HG03139 (cell line): Measurements from ENCODE around the gene ABCA8.
"Not testable (repeated sequence)": the region's sequence is repeated elsewhere in the genome, so short reads cannot be mapped to it uniquely, and the experiment has no call there.

Experiments
- ATAC-seq: cut with Tn5 transposase; IDR thresholded peaks from one replicate; pipeline ENCODE4 v1.9.1; 2021; ENCODE audit not compliant: unreplicated experiment

Gene ABCA8

DNA sequence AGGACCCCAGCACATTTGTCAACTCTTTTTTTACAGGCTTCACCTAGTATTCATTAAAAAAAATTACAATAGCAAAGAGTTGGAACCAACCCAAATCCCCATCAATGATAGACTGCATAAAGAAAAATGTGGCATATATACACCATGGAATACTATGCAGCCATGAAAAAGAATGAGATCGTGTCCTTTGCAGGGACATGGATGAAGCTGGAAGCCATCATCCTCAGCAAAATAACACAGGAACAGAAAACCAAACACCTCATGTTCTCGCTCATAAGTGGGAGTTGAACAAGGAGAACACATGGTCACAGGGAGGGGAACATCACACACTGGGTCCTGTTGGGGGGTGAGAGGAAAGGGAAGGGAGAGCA, 11.4 kb downstream of the ABCA8 start:
- ATAC-seq = not testable (repeated sequence)

DNA sequence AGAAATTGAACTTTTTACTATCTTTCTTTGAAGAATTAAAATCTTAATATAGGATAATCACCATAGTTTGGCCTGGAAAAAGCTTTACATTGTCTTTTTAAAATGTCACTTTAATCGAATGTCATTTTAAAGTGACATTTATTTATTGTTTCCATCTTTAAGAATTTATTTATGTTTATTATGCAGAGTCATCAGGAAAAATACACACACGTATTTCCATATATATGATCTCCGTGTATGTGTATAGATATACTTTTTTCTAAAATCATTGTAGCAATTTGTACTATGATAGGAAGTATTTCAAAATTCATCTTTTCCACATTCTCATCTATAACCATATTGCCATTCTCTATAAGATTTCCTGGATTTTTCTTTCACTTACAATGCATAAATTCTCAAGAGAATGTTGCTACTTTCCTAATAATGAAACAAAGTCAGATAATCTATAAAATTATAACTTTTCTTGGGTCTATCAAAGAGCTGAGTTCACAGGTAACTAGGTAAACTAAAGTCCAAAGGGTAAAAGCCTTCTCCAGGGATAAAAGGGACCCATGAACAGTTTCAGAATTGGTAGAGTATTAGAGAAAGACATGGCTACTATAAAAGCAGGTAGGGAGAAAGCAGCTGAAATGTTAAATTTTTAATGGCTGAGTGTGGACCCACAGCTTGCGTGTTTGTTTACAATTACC, 11.9 kb downstream of the ABCA8 start:
- no peak for ATAC-seq

DNA sequence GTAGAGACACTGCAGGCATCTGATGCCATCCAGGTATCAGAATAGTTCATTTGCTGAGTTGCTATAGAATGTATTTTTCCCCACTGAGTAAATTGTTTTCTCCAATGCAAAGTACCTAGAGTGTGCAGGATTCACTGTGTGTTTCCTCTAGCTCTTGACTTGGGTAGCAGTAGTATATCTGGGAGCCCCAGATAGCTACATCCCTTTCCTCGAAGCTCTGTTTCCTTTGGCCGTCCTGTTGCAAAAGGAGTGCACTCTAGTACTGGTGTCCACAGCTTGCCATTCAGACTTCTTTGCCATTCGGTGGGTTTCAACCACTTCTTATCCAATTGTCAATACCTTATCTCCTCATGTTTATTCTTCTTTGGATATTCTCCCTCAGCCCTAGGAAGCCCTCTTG, 12.8 kb downstream of the ABCA8 start:
- ATAC-seq = no peak

DNA sequence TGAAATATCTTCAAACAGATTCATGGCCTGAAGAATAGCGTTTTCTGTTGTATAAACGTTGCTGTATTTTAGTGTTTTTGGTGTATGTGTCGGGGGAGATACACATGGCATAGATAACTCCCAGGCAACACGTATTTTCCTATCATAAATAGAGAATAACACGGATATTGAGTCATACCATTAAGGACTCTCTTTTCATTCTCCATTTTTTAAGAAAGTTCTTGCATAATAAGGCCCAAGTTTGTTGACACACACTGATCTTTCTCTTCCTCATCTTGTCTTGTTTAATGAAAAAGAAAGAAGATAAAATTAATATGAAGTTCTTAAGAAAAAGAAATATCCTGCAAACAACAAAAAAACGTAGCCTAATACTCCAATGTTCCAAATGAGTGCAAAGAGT, 13.4 kb downstream of the ABCA8 start:
- no peak for ATAC-seq

DNA sequence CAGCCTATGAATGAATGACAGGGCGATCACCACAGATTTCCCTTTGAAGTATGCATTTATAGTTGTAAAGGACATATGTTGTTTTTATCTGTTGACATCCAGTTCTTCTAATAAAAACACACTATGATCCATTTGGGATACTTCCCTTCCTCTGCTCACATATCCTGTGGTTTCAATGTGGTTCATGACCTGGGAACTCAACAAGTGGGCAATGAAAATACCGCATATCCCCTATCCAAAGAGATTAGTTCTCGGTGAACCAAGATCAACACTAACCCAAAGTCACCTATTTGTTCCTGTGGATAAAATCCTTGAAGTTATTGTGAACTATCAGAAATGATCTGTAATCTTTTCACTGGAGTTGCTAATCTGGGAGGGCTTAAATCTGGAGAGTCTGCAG, 16.0 kb downstream of the ABCA8 start:
- ATAC-seq = no peak

DNA sequence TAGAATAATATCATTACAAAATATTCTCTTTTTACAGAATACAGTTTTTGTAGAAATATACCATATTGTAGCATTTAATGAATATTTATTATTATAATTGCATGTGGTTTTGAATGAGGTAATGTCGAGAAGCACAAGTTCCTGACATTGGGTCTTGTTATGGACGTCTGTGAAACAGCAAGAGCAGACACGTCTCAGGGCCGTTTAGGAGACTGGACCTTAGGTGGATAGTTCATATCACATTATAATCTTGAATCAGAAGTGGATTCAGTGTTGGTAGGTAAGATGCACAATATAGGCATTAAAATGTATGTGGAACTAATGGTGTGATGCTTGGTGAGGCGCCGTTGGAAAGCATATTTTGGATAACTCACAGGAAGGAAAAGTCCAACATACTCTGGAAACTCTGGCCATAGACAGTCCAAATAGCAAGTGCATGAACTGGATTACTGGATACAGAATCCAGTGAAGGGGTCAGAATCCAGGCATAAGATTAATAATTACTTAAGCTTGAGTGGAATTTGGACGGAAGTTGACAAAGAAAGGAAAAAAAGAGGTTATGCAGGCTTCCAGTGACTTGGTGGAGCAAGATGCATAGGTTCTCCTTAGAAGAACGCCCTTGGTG, 17.2 kb downstream of the ABCA8 start:
- ATAC-seq = no peak

DNA sequence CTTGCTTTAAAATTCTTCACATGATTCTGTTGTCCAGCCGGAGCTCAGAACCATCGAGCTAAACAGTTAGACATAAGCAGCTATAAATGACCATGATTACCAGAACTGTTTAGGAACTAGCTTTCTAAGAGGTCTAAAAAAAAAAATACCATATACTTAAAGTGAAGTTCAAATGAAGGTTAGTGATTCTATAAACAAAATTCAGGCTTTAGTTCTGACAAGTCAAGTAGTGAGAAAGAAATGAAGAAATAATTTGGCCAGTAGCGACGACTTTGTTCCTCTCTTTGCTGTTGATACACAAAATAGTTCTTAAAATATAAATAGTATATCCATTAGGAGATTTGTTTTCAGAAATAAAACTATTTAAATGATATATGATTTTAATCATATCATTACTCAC, 27.7 kb downstream of the ABCA8 start:
- no peak for ATAC-seq

DNA sequence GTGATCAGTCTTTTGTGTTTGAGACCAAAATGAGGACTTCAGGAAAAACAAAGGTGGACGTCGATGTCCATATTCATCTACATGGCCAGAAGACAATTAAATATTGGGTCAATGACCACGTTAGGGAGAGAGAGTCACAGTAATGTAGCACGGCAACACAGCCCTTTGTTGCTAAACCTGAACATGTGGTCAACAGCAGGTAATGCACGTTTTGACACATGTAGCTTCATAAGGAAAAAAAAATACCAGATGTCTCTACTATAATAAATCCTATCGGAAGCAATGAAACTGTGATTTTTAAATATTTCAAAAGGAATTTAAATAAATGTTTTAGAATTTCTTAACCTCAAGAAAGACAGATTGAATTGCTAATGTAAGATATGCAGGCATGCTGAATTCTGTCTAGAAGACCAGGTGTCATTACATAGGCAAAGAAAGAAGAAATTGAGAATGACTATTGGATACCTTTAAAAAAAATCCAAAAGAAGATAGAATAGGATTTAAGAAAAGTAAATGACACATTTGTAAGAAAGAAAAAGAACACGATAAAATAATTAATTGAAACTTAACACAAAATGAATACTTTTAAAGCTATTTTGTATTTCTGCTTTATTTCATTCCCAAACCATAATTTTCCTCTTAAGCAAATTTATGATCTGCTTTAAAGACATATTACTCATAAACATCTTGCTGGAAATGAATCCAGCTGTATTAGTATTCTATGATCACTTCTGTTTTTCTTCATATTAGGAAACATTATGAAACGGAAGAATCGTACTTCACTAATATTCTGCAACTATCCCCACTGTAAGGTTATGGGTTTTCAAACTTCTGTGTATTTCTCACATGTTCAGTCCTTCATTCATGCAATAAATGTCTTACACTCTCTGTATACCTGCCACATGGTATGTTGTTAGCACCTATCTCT, 30.1 kb downstream of the ABCA8 start:
- ATAC-seq = no peak

DNA sequence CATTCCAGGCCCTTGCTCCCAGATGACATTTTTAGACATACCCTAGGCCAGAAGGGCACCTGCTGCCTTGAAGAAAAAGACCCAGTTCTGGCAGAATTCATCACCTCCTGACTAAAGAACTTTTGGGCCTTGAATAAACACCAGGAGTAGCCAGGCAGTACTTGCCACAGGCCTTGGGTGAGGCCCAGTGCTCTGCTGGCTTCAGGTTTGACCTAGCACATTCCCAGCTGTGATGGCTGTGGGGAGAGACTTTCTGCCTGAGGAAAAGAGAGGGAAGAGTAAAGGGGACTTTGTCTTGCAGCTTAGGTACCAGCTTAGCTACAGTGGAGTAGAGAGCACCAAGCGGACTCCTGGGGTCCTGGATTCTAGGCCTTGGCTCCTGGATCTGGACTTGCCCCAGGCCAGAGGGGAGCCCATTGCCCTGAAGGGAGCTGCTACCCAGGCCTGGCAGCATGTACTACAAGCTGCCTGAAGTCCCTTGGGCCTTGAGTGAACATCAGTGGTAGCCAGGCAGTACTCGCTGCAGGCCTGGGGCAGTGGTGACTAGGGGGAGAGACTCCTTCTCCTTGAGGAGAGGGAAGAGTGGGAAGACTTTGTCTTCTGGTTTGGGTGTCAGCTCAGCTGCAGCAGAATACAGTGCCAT, 44.3 kb downstream of the ABCA8 start:
- ATAC-seq = no peak

DNA sequence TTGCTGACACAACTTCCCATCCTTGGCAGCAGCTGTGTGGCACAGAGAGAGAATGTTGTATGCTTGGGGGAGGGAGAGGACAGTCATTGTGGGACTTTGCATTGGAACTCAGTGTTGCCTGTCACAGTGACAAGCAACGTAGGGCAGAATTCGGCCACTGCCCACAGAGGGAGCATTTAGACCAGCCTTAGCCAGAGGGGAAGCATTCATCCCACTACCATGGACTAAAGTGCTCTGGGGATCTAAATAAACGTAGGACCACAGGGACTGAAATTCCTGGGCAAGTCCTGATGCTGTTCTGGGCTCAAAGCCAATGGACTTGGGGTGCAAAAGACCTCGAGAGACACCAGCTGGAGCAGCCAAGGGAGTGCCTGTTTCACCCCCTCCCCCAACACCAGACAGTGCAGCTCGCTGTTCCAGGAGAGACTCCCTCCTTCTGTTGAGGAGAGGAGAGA, 44.9 kb downstream of the ABCA8 start:
- no peak for ATAC-seq

DNA sequence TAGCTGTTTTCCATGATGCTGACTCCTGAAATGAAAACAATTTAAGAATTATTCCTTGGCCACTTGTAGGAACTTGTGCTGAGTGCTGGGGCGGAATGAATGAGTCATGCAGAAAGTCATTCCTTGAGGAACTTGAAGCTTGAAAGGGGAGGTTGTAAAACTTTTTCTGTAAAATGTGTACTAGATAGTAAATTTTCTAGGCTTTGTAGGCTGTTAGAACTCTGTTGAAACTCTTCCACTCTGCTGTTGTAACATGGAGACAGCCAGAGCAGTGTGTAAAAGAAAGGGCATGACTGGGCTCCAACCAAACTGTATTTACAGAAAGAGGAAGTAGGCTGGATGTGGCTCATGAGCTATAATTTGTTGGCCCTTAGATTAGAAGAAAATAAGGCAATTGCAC, 46.1 kb downstream of the ABCA8 start:
- no peak for ATAC-seq

DNA sequence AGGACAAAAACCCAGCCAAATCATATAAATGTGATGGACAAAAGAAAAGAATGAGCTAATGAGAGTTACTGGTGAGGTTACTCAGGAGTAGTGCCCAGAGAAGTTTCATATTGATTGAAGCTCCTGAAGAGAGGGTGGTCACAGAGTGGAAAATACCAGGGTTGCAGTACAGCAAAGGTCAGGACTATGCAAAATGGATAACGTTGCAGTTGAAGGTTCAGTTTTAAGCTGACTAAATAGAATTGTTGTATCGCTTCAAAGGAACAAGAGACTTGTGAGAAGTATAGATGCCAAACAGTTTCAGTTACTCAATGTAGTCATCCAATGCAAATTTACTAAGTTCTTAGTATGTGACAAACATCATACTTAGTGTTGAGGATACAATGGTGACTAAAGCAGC, 47.1 kb downstream of the ABCA8 start:
- no peak for ATAC-seq

DNA sequence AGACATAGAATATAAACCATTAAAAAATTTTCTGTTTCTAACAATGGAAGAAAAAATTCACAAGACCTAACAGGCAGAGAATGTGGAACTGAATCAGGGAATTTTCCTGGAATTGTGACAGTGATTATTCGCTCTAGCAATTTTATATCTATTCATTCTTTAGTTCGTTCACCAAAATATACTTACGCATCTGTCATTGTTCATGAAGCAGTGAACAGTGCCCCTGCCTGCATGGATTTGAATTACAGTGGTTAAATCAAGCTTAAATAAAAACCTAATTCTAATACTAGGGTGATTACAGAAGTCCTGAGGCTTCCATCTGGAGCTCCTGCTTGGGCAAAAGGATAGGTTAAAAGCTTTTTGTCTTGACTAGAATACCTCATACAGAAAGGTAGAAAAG, 48.6 kb downstream of the ABCA8 start:
- no peak for ATAC-seq

DNA sequence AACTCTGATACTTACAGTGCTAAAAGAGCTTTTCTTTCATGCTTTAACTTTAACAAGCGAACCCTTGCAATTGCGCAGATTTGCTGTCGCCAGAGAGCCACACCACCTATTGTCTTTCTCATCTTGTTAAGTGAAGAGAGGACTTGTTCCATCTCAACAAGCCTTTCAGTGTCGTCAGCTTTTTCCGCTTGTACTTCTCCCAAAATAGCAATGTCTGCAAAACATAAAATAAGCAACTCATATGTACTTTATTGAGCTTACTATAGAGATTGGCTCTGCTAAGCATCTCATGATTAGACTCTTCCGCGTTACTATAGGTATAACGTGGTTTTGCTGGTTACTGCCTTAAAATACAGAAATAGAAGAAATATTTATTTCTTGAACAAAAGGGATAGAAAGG, 51.9 kb downstream of the ABCA8 start:
- ATAC-seq = no peak

DNA sequence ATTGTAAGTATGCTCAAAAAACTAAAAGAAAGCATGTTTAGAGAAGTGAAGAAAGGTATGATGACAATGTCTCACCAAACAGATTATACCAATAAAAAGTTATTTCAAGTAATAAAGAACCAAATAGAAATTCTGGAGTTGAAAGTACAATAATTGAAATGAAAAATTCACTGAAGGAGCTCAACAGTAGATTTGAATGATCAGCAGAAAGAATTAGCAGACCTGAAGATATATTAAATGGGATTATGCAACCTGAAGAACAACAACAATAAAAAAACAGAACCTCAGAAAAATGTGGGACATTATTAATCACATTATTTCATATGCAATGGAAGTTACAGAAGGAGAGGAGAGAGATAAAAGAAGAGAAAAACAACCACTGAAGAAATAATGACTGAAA, 57.6 kb downstream of the ABCA8 start:
- ATAC-seq = no peak

DNA sequence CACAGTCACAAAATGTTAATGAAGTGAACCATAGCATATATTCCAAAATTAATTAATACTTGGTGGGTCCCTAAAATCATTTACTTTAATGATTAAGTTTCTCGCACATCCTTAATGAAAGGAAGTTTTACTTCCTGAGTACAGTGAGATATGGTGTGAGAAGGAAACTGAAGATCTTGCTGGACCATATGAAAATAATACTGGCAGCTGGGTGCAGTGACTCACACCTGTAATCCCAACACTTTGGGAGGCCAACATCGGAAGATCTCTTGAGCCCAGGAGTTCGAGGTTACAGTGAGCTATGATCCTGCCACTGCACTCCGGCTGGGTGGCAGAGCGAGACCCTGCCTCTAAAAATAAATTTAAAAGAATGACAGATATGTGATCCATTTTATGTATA, 62.5 kb downstream of the ABCA8 start:
- ATAC-seq = no peak

DNA sequence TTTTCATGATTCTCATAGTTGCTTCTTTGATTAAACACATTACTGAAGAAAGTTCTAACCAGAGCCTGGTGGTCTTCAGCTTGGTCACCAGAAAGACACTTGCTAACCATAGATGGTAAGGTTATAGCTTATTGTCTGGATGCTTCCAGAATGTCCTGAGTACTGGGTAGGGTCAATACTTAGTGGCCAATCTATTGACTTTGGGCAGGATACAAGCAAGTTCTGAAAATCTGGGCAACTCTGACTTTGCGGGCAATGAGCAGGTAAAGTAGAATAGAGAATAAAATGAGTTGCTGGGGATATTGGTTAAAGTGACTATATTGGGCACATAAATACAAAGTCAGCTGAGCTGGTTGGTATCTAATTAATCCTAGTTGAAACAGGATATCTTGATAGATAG, 63.0 kb downstream of the ABCA8 start:
- ATAC-seq = no peak

DNA sequence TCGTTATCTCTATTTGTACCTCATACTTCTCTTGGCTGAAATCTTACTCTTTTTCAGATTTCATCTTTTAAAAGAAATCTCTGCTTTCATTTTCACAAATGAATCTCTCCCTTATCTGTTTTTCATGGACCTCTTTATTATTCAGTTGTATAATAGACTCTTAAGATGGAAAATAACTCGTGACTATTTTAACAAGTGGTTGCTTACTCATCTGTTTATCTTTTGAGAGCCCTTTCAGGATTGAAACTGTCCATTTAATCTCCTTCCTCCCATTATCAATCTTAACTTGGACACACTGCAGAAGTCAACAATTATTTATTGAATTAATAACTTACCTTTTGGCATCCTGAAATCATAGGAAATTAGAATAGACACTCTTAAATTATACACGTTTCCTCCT, 68.8 kb downstream of the ABCA8 start:
- no peak for ATAC-seq

DNA sequence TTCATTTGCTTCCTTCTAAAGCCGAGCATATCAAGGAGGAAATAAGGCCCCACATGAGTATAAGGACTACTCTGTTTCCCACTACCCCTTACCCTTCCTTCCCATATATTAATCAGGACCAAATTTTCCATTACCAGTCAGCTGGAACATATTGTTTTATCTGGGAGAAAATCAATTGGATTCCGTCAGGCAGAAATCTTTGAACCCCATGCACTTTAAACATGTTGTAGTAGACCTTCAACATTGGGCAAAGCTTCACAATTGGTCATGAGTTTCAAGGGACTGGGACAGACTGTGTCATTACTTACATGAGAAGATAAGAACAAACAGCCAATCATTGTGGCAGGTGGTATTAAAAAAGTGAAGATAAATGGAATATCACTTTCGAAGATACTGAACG, 70.3 kb downstream of the ABCA8 start:
- no peak for ATAC-seq

DNA sequence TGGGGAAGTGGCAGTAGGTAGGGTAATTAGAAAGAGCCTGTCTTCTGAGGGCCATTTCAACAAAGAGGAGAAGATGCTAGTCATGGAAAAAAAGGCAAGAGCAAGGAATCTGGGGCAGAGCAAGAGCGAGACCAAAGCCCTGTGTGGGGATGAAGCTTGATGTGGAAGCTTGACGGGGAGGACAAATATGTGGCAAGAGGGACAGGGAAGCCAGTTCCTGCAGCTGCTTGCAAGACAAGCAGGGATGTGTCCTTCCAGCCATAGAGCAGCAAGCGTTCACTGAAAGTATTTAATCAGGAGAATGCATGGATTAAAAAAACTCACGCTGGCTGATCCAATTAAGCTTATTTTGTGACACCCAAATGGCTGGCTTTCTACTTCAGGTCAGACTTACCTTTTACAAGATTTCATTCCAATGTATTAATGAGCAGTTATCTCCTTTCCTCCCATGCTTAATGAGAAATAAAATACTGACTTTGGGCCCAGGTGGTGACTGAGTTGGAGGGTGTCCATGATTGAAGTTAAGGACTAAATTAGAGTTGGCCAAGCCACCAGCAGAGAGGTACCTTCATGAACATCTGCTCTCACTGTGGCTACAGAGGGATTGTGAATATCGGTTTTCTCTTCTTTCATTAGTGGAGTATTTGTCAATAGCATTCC, 76.8 kb downstream of the ABCA8 start:
- no peak for ATAC-seq

DNA sequence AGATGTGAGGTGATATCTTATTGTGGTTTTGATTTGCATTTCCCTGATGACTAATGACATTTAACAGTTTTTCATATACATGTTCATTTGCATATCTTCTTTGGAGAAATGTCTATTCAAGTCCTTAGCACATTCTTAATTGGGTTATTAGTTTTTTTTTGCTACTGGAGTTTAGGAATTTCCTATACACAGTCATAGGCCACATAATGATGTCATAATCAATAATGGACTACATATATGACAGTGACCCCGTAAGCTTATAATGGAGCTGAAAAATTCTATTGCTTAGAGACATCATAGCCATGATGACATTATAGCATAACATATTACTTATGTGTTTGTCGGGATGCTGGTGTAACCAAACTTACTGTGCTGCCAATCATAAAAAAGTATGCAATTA, 83.7 kb downstream of the ABCA8 start:
- ATAC-seq = no peak
